ENCODE measurements around the gene QSER1. TPM values are rescaled to one million over a fixed set of nuclear protein-coding genes. Genes with fewer than 3 reads are reported as not detected.

The QSER1 gene
- total and polyA plus RNA-seq, 10 of the 15 experiments (the other 5 are each of a cell fraction or from before 2014, with no cell fraction given) = 2.1 to 15.0 (median 9.4) TPM

- no peak for TF ChIP-seq POLR2AphosphoS2 (IDR thresholded peaks at IDR 0.05; ENCODE audit: low read depth, low read length)
- TF ChIP-seq E4F1 (IDR thresholded peaks at IDR 0.05; ENCODE audit: borderline replicate concordance, partially characterized antibody) = no peak
- TF ChIP-seq GATAD2B (conservative IDR thresholded peaks at IDR 0.05; ENCODE audit: low read depth) = no peak
- no peak for TF ChIP-seq CREB1 (IDR thresholded peaks at IDR 0.05; ENCODE audit: low read depth)
- TF ChIP-seq SMAD1 (IDR thresholded peaks at IDR 0.05; ENCODE audit: low read depth, partially characterized antibody) = no peak
- TF ChIP-seq MEF2A (IDR thresholded peaks at IDR 0.05; ENCODE audit: insufficient read depth, low read depth, low read length) = no peak
- TF ChIP-seq NR2F1 (conservative IDR thresholded peaks at IDR 0.05) = no peak
- no peak for TF ChIP-seq RELB (IDR thresholded peaks at IDR 0.05; ENCODE audit: low read depth)
- TF ChIP-seq ZNF217 (IDR thresholded peaks at IDR 0.05) = no peak
- TF ChIP-seq SKIL (IDR thresholded peaks at IDR 0.05; ENCODE audit: low read depth, poor library complexity, severe bottlenecking) = no peak
- TF ChIP-seq HDAC6 (IDR thresholded peaks at IDR 0.05; ENCODE audit: unreplicated experiment) = no peak
These were observed 9.2 kb upstream of the QSER1 start (continued) for GRCh38 chr11:32883421-32883820.

All from GM12878 (cell line).